ENCODE results near the gene CENPM. TPM values are rescaled to one million over a fixed set of nuclear protein-coding genes. Genes with fewer than 3 reads are reported as not detected.
A peak's percentile ranks its signal among the peaks of the same experiment; 100 is the strongest.

CENPM gene
- total and polyA plus RNA-seq, 4 donors, result 0.58 to 2.6 (median 0.84) TPM; not detected in 1

- ATAC-seq (ENCODE audit: low FRiP score) (no peak), DNase-seq (no peak)
- no peaks in the 10 kb centered on the region for H3K4me1 ChIP-seq (ENCODE audit: control insufficient read depth in 1 of 2, insufficient read depth in 2 of 2, low read length in 2 of 2)
- WGBS, 2 donors, result 88 to 92% methylated on average over 13 of the region's 13 CpGs
- H3K4me3 ChIP-seq (ENCODE audit: low read length in 2 of 2), result no peak overlapping the region
- peaks cover 4 to 11% of the 10 kb centered on the region in 2 donors for H3K36me3 ChIP-seq (ENCODE audit: control insufficient read depth in 1 of 2, insufficient read depth in 2 of 2, low read length in 1 of 2)
- no peak overlapping the region for H3K27ac ChIP-seq (ENCODE audit: low read depth in 1 of 2, low read length in 2 of 2)
- H3K9me3 ChIP-seq (ENCODE audit: control insufficient read depth, low read length), result no peaks in the 10 kb centered on the region
- H3K27me3 ChIP-seq (ENCODE audit: control insufficient read depth in 1 of 2, insufficient read depth in 2 of 2, low read length in 1 of 2), result no peaks in the 10 kb centered on the region
- intact Hi-C loops (cut with DNase I), result no loop called here
Observed at GRCh38 chr22:41899992-41900651, 46.8 kb downstream of the CENPM start.

GRCh38 chr22:41899110-41899509 lies 47.8 kb downstream of the CENPM start:
- 65 to 83% methylated on average over 5 of the region's 5 CpGs for WGBS, 2 donors
- H3K4me3 ChIP-seq (ENCODE audit: low read length in 2 of 2), result no peak overlapping the region
- intact Hi-C loops (cut with DNase I), result no loop called here
- H3K4me1 ChIP-seq (ENCODE audit: control insufficient read depth in 1 of 2, insufficient read depth in 2 of 2, low read length in 2 of 2), result no peaks in the 10 kb centered on the region
- no peak overlapping the region for H3K27ac ChIP-seq (ENCODE audit: low read depth in 1 of 2, low read length in 2 of 2)
- DNase-seq (no peak), ATAC-seq (ENCODE audit: low FRiP score) (no peak)
- peaks cover 4 to 12% of the 10 kb centered on the region in 2 donors for H3K36me3 ChIP-seq (ENCODE audit: control insufficient read depth in 1 of 2, insufficient read depth in 2 of 2, low read length in 1 of 2)
- no peaks in the 10 kb centered on the region for H3K27me3 ChIP-seq (ENCODE audit: control insufficient read depth in 1 of 2, insufficient read depth in 2 of 2, low read length in 1 of 2)
- H3K9me3 ChIP-seq (ENCODE audit: control insufficient read depth, low read length), result no peaks in the 10 kb centered on the region

GRCh38 chr22:41898645-41899044 lies 48.3 kb downstream of the CENPM start:
- DNase-seq, result no peak
- intact Hi-C loops (cut with DNase I), result no loop called here
- H3K4me3 ChIP-seq (ENCODE audit: low read length in 2 of 2), result no peak overlapping the region
- ATAC-seq (ENCODE audit: low FRiP score), result no peak
- WGBS, 2 donors, result 91 to 93% methylated on average over 11 of the region's 11 CpGs
- no peak overlapping the region for H3K27ac ChIP-seq (ENCODE audit: low read depth in 1 of 2, low read length in 2 of 2)
- peaks cover 4 to 12% of the 10 kb centered on the region in 2 donors for H3K36me3 ChIP-seq (ENCODE audit: control insufficient read depth in 1 of 2, insufficient read depth in 2 of 2, low read length in 1 of 2)
- no peaks in the 10 kb centered on the region for H3K9me3 ChIP-seq (ENCODE audit: control insufficient read depth, low read length)
- H3K4me1 ChIP-seq (ENCODE audit: control insufficient read depth in 1 of 2, insufficient read depth in 2 of 2, low read length in 2 of 2), result no peaks in the 10 kb centered on the region
- no peaks in the 10 kb centered on the region for H3K27me3 ChIP-seq (ENCODE audit: control insufficient read depth in 1 of 2, insufficient read depth in 2 of 2, low read length in 1 of 2)

- no peaks in the 10 kb centered on the region for H3K4me1 ChIP-seq (ENCODE audit: control insufficient read depth in 1 of 2, insufficient read depth in 2 of 2, low read length in 2 of 2)
- H3K27me3 ChIP-seq (ENCODE audit: control insufficient read depth in 1 of 2, insufficient read depth in 2 of 2, low read length in 1 of 2), result no peaks in the 10 kb centered on the region
- H3K27ac ChIP-seq (ENCODE audit: low read depth in 1 of 2, low read length in 2 of 2), result no peak overlapping the region
- intact Hi-C loops (cut with DNase I), result no loop called here
- H3K4me3 ChIP-seq (ENCODE audit: low read length in 2 of 2), result no peak overlapping the region
- no peak for ATAC-seq (ENCODE audit: low FRiP score)
- no peaks in the 10 kb centered on the region for H3K9me3 ChIP-seq (ENCODE audit: control insufficient read depth, low read length)
- 81% methylated on average over 7 of the region's 7 CpGs for WGBS, 2 donors
- peak in 1 of 2 donors; percentile 38 for DNase-seq
- H3K36me3 ChIP-seq (ENCODE audit: control insufficient read depth in 1 of 2, insufficient read depth in 2 of 2, low read length in 1 of 2), result peaks cover 0 to 14% of the 10 kb centered on the region in 2 donors
Observed at GRCh38 chr22:41893591-41894375, 53.2 kb downstream of the CENPM start.

- DNase-seq (no peak), ATAC-seq (ENCODE audit: low FRiP score) (no peak)
- WGBS, 2 donors, result 88% methylated on average over 4 of the region's 4 CpGs
- H3K27me3 ChIP-seq (ENCODE audit: control insufficient read depth in 1 of 2, insufficient read depth in 2 of 2, low read length in 1 of 2), result no peaks in the 10 kb centered on the region
- H3K4me1 ChIP-seq (ENCODE audit: control insufficient read depth in 1 of 2, insufficient read depth in 2 of 2, low read length in 2 of 2), result no peaks in the 10 kb centered on the region
- no peak overlapping the region for H3K27ac ChIP-seq (ENCODE audit: low read depth in 1 of 2, low read length in 2 of 2)
- H3K36me3 ChIP-seq (ENCODE audit: control insufficient read depth in 1 of 2, insufficient read depth in 2 of 2, low read length in 1 of 2), result peaks cover 2 to 11% of the 10 kb centered on the region in 2 donors
- no peaks in the 10 kb centered on the region for H3K9me3 ChIP-seq (ENCODE audit: control insufficient read depth, low read length)
- intact Hi-C loops (cut with DNase I), result no loop called here
- H3K4me3 ChIP-seq (ENCODE audit: low read length in 2 of 2), result no peak overlapping the region
Observed at GRCh38 chr22:41892721-41893120, 54.2 kb downstream of the CENPM start.

- intact Hi-C loops (cut with DNase I), result no loop called here
- ATAC-seq (ENCODE audit: low FRiP score) (no peak), DNase-seq (no peak)
- H3K27me3 ChIP-seq (ENCODE audit: control insufficient read depth in 1 of 2, insufficient read depth in 2 of 2, low read length in 1 of 2), result no peaks in the 10 kb centered on the region
- no peaks in the 10 kb centered on the region for H3K9me3 ChIP-seq (ENCODE audit: control insufficient read depth, low read length)
- peaks cover 4 to 9% of the 10 kb centered on the region in 2 donors for H3K36me3 ChIP-seq (ENCODE audit: control insufficient read depth in 1 of 2, insufficient read depth in 2 of 2, low read length in 1 of 2)
- WGBS, 2 donors, result 95 to 96% methylated on average over 9 of the region's 9 CpGs
- H3K27ac ChIP-seq (ENCODE audit: low read depth in 1 of 2, low read length in 2 of 2), result no peak overlapping the region
- H3K4me1 ChIP-seq (ENCODE audit: control insufficient read depth in 1 of 2, insufficient read depth in 2 of 2, low read length in 2 of 2), result no peaks in the 10 kb centered on the region
- H3K4me3 ChIP-seq (ENCODE audit: low read length in 2 of 2), result no peak overlapping the region
Observed at GRCh38 chr22:41891407-41891806, 55.5 kb downstream of the CENPM start.

Small RNAs within 50 kb of the gene (microRNA-seq; reads per million reads assigned to microRNA genes)
- 25.0 to 51.7 reads per million in 2 donors for gene MIR33A

Other genes with a start within 250 kb of the CENPM start
- gene MEI1, start 247.6 kb downstream of the CENPM start, total RNA-seq, result 1 to 10 TPM; 1.4 to 2.0 TPM
- gene MEI1, start 247.6 kb downstream of the CENPM start, polyA plus RNA-seq, result under 1 TPM in 1 of 2 donors, not detected in 1; 0.49 TPM
- 1 to 10 TPM; 4.1 to 7.3 TPM for gene CCDC134, start 146.5 kb downstream of the CENPM start, total RNA-seq
- gene CCDC134, start 146.5 kb downstream of the CENPM start, polyA plus RNA-seq, result 1 to 10 TPM in 1 of 2 donors, not detected in 1; 1.0 TPM
- gene SREBF2, start 114.0 kb downstream of the CENPM start, total RNA-seq, result 10 to 100 TPM; 68.2 to 86.3 TPM
- 10 to 100 TPM; 11.0 to 19.2 TPM for gene SREBF2, start 114.0 kb downstream of the CENPM start, polyA plus RNA-seq
- gene SHISA8, start 32.1 kb downstream of the CENPM start, total RNA-seq, result not detected
- not detected for gene SHISA8, start 32.1 kb downstream of the CENPM start, polyA plus RNA-seq
- gene TNFRSF13C, start 20.3 kb downstream of the CENPM start, total RNA-seq, result under 1 TPM; 0.24 to 0.32 TPM
- gene TNFRSF13C, start 20.3 kb downstream of the CENPM start, polyA plus RNA-seq, result not detected
- gene SEPTIN3, start 22.3 kb upstream of the CENPM start, total RNA-seq, result under 1 TPM; 0.63 to 0.68 TPM
- under 1 TPM in 1 of 2 donors, not detected in 1; 0.05 TPM for gene SEPTIN3, start 22.3 kb upstream of the CENPM start, polyA plus RNA-seq
- 1 to 10 TPM in 1 of 2 donors, under 1 TPM in 1; 0.81 to 2.9 TPM for gene WBP2NL, start 51.6 kb upstream of the CENPM start, total RNA-seq
- gene WBP2NL, start 51.6 kb upstream of the CENPM start, polyA plus RNA-seq, result under 1 TPM in 1 of 2 donors, not detected in 1; 0.36 TPM
- gene NAGA, start 123.7 kb upstream of the CENPM start, total RNA-seq, result 10 to 100 TPM; 22.3 to 27.6 TPM
- gene NAGA, start 123.7 kb upstream of the CENPM start, polyA plus RNA-seq, result 10 to 100 TPM in 1 of 2 donors, 1 to 10 TPM in 1; 8.4 to 16.3 TPM
- gene PHETA2, start 127.1 kb upstream of the CENPM start, total RNA-seq, result 10 to 100 TPM; 14.4 to 24.4 TPM
- 10 to 100 TPM; 12.8 to 16.6 TPM for gene PHETA2, start 127.1 kb upstream of the CENPM start, polyA plus RNA-seq
- 10 to 100 TPM; 62.9 to 71.3 TPM for gene SMDT1, start 132.5 kb upstream of the CENPM start, total RNA-seq
- 100 to 1,000 TPM in 1 of 2 donors, 10 to 100 TPM in 1; 93.8 to 143 TPM for gene SMDT1, start 132.5 kb upstream of the CENPM start, polyA plus RNA-seq
- gene NDUFA6, start 143.6 kb upstream of the CENPM start, total RNA-seq, result 10 to 100 TPM; 30.6 to 34.1 TPM
- gene NDUFA6, start 143.6 kb upstream of the CENPM start, polyA plus RNA-seq, result 10 to 100 TPM; 72.3 to 81.5 TPM
- gene CYP2D6, start 183.7 kb upstream of the CENPM start, total RNA-seq, result 1 to 10 TPM; 1.0 to 1.1 TPM
- gene CYP2D6, start 183.7 kb upstream of the CENPM start, polyA plus RNA-seq, result 1 to 10 TPM; 1.8 to 3.8 TPM